ENCODE results near the gene ALDH1A1. TPM values are rescaled to one million over a fixed set of nuclear protein-coding genes. Genes with fewer than 3 reads are reported as not detected.

ALDH1A1 gene
- total and polyA plus RNA-seq, 2 of the 8 experiments (the other 6 are each of a cell fraction or from before 2014, with no cell fraction given), result 0.50 to 0.82 TPM

DNA sequence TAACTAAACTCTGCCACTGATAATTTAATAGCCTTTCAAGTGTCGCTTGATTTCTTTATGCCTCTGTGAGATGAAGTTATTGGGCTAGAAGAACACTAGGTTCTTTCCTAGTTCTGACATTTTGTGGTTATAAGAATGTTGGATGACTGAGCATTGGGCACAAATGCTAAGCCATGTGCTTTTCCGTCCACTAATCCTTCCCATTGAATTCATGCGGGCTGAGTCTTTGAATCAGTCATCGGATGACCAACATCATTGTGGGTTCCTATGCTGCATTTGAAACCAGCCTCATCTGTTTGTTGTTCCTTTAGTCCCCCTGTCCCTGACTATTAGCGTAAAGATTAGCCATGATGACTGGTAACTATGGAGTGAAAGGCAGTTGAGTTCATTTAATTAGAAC lies 58.5 kb downstream of the ALDH1A1 start:
- POLR2A ChIA-PET (ENCODE audit: partially characterized antibody), result no interaction called here
- Histone ChIP-seq H3K4me1 (replicated peaks in 1 of 4; ENCODE audit: control insufficient read depth in 3 of 4, insufficient read depth in 4 of 4, low read length in 3 of 4) (no peaks in the 10 kb centered on the region), H2AFZ (ENCODE audit: low read length) (0 out of 2 replicates have a peak overlapping the region, but pooled peaks have one; percentile 35), H3K4me3 (ENCODE audit: extremely low read depth in 1 of 4, insufficient read depth in 2 of 4, low read depth in 3 of 4, low read length in 4 of 4) (no peak overlapping the region), H2BK120ac (replicated peaks; ENCODE audit: low read depth, low read length) (no peak overlapping the region), H3K79me1 (ENCODE audit: low read depth, low read length) (no peaks in the 10 kb centered on the region), H3K56ac (replicated peaks; ENCODE audit: insufficient read length, low read depth, low read length) (no peak overlapping the region), H2BK20ac (ENCODE audit: low read length) (no peak overlapping the region), H3K23ac (ENCODE audit: insufficient read length) (no peak overlapping the region), H2BK12ac (ENCODE audit: low read depth, low read length) (no peak overlapping the region), H3K9ac (replicated peaks in 1 of 4; ENCODE audit: extremely low read depth in 1 of 4, low read depth in 3 of 4, low read length in 3 of 4) (no peak overlapping the region), H2BK15ac (ENCODE audit: low read length) (no peak overlapping the region), H4K91ac (replicated peaks; ENCODE audit: insufficient read length, low read length) (no peak overlapping the region), H3K27ac (ENCODE audit: low read depth, low read length) (no peak overlapping the region), H2AK5ac (ENCODE audit: low read depth, low read length) (no peak overlapping the region), H4K5ac (ENCODE audit: insufficient read length, low read depth, low read length) (no peak overlapping the region), H2BK5ac (ENCODE audit: low read depth, low read length) (no peak overlapping the region), H3K36me3 (ENCODE audit: control insufficient read depth in 2 of 4, insufficient read depth in 4 of 4, low read length in 3 of 4) (no peaks in the 10 kb centered on the region), H3K4ac (replicated peaks; ENCODE audit: insufficient read length, low read depth, low read length) (no peak overlapping the region), H3K23me2 (ENCODE audit: low read depth, low read length) (no peaks in the 10 kb centered on the region), H3K4me2 (ENCODE audit: insufficient read depth in 1 of 2, low read depth in 2 of 2, low read length in 2 of 2) (no peak overlapping the region), H4K8ac (ENCODE audit: extremely low read depth, insufficient read depth, low read length) (no peak overlapping the region), H3K79me2 (ENCODE audit: control insufficient read depth in 1 of 2, insufficient read depth in 2 of 2, low read length in 2 of 2) (no peaks in the 10 kb centered on the region), H3K9me3 (ENCODE audit: insufficient read depth in 2 of 2, low read depth in 1 of 2, low read length in 1 of 2) (no peaks in the 10 kb centered on the region), H3K14ac (ENCODE audit: insufficient read length) (no peak overlapping the region), H3K27me3 (replicated peaks in 1 of 4; ENCODE audit: control insufficient read depth in 3 of 4, extremely low read depth in 1 of 4, insufficient read depth in 3 of 4, low read length in 3 of 4) (no peaks in the 10 kb centered on the region), H4K20me1 (replicated peaks in 1 of 2; ENCODE audit: control insufficient read depth in 1 of 2, insufficient read depth in 2 of 2, low read length in 2 of 2) (no peaks in the 10 kb centered on the region), H3K18ac (ENCODE audit: extremely low read depth, low read length) (no peak overlapping the region)
- 93% methylated on average over 5 of the region's 5 CpGs; no CpG with 5 or more reads in 1 of the 2 experiments for WGBS, 2 experiments (ENCODE audit: extremely low coverage in 1 of 2, insufficient coverage in 1 of 2, insufficient read length in 1 of 2, insufficient replicate concordance in 2 of 2, low coverage in 1 of 2, low lambda C conversion rate in 2 of 2, missing lambda C conversion rate in 1 of 2)
- CTCF ChIA-PET (ENCODE audit: partially characterized antibody), result no interaction called here
- no peak for DNase-seq (ENCODE audit: low read depth in 1 of 2, low spot score in 2 of 2)
- peak; percentile 36 for FAIRE-seq
- TF ChIP-seq, protein P1, sequence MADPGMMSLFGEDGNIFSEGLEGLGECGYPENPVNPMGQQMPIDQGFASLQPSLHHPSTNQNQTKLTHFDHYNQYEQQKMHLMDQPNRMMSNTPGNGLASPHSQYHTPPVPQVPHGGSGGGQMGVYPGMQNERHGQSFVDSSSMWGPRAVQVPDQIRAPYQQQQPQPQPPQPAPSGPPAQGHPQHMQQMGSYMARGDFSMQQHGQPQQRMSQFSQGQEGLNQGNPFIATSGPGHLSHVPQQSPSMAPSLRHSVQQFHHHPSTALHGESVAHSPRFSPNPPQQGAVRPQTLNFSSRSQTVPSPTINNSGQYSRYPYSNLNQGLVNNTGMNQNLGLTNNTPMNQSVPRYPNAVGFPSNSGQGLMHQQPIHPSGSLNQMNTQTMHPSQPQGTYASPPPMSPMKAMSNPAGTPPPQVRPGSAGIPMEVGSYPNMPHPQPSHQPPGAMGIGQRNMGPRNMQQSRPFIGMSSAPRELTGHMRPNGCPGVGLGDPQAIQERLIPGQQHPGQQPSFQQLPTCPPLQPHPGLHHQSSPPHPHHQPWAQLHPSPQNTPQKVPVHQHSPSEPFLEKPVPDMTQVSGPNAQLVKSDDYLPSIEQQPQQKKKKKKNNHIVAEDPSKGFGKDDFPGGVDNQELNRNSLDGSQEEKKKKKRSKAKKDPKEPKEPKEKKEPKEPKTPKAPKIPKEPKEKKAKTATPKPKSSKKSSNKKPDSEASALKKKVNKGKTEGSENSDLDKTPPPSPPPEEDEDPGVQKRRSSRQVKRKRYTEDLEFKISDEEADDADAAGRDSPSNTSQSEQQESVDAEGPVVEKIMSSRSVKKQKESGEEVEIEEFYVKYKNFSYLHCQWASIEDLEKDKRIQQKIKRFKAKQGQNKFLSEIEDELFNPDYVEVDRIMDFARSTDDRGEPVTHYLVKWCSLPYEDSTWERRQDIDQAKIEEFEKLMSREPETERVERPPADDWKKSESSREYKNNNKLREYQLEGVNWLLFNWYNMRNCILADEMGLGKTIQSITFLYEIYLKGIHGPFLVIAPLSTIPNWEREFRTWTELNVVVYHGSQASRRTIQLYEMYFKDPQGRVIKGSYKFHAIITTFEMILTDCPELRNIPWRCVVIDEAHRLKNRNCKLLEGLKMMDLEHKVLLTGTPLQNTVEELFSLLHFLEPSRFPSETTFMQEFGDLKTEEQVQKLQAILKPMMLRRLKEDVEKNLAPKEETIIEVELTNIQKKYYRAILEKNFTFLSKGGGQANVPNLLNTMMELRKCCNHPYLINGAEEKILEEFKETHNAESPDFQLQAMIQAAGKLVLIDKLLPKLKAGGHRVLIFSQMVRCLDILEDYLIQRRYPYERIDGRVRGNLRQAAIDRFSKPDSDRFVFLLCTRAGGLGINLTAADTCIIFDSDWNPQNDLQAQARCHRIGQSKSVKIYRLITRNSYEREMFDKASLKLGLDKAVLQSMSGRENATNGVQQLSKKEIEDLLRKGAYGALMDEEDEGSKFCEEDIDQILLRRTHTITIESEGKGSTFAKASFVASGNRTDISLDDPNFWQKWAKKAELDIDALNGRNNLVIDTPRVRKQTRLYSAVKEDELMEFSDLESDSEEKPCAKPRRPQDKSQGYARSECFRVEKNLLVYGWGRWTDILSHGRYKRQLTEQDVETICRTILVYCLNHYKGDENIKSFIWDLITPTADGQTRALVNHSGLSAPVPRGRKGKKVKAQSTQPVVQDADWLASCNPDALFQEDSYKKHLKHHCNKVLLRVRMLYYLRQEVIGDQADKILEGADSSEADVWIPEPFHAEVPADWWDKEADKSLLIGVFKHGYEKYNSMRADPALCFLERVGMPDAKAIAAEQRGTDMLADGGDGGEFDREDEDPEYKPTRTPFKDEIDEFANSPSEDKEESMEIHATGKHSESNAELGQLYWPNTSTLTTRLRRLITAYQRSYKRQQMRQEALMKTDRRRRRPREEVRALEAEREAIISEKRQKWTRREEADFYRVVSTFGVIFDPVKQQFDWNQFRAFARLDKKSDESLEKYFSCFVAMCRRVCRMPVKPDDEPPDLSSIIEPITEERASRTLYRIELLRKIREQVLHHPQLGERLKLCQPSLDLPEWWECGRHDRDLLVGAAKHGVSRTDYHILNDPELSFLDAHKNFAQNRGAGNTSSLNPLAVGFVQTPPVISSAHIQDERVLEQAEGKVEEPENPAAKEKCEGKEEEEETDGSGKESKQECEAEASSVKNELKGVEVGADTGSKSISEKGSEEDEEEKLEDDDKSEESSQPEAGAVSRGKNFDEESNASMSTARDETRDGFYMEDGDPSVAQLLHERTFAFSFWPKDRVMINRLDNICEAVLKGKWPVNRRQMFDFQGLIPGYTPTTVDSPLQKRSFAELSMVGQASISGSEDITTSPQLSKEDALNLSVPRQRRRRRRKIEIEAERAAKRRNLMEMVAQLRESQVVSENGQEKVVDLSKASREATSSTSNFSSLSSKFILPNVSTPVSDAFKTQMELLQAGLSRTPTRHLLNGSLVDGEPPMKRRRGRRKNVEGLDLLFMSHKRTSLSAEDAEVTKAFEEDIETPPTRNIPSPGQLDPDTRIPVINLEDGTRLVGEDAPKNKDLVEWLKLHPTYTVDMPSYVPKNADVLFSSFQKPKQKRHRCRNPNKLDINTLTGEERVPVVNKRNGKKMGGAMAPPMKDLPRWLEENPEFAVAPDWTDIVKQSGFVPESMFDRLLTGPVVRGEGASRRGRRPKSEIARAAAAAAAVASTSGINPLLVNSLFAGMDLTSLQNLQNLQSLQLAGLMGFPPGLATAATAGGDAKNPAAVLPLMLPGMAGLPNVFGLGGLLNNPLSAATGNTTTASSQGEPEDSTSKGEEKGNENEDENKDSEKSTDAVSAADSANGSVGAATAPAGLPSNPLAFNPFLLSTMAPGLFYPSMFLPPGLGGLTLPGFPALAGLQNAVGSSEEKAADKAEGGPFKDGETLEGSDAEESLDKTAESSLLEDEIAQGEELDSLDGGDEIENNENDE (IDR thresholded peaks at IDR 0.05; ENCODE audit: insufficient replicate concordance, low read length), result no peak

Measured in H1 (cell line).